ENCODE results near the gene KLF11. TPM values are rescaled to one million over a fixed set of nuclear protein-coding genes. Genes with fewer than 3 reads are reported as not detected.

KLF11 gene
- total RNA-seq, 2 donors from 2014 or later, result 5.9 to 11.0 TPM

GRCh38 chr2:10103179-10103578 lies 59.8 kb downstream of the KLF11 start:
- no peak overlapping the region for H3K27ac Mint-ChIP-seq
- no peaks in the 10 kb centered on the region for H3K4me1 Mint-ChIP-seq (ENCODE audit: low read depth)
- no peak overlapping the region for H3K4me3 Mint-ChIP-seq
- DNase-seq (no peak), ATAC-seq (replicated peaks in 1 of 2) (no peak)
- H3K27me3 Mint-ChIP-seq (ENCODE audit: low read depth), result peaks cover 9% of the 10 kb centered on the region
- H3K9me3 Mint-ChIP-seq, result no peaks in the 10 kb centered on the region
- peaks cover 4 to 5% of the 10 kb centered on the region in 2 donors for H3K36me3 Mint-ChIP-seq (ENCODE audit: insufficient read depth in 2 of 2)

Other genes starting within 250 kb of the KLF11 start
- 10 to 100 TPM; 17.8 to 23.7 TPM for gene TAF1B, start 200.1 kb upstream of the KLF11 start, total RNA-seq
- gene GRHL1, start 91.9 kb upstream of the KLF11 start, total RNA-seq, result 1 to 10 TPM in 1 of 2 donors, under 1 TPM in 1; 0.83 to 1.1 TPM
- under 1 TPM; 0.46 to 0.81 TPM for gene CYS1, start 36.9 kb downstream of the KLF11 start, total RNA-seq
- 100 to 1,000 TPM; 222 to 233 TPM for gene RRM2, start 79.2 kb downstream of the KLF11 start, total RNA-seq

Data from activated T-cell treated with anti-CD3 and anti-CD28 coated beads, Interleukin-2, amount 50 U/mL, for 72 hours (primary cell).